Omental fat pad (tissue), 4 donors: ENCODE data around the gene DHRSX. TPM values are rescaled to one million over a fixed set of nuclear protein-coding genes. Genes with fewer than 3 reads are reported as not detected.

Experiments used
- ATAC-seq: fragments of 150-250 bp; one replicate; pipeline ENCODE4 v1.9.1; 2016; ENCODE audit warnings: mild to moderate bottlenecking, moderate library complexity; ENCODE audit not compliant: low FRiP score
- DNase-seq: peaks from one replicate; pipeline ENCODE4 v3.0.0-alpha.2; 2019; ENCODE audit warnings: low spot score
- CTCF ChIP-seq, 3 donors: fragments of 450-650 bp; IDR thresholded peaks; one replicate each; pipeline ENCODE4 v1.5.1; 2016 to 2017; ENCODE audit warnings: antibody characterized with exemption in 3 of 3, mild to moderate bottlenecking in 3 of 3, moderate library complexity in 2 of 3
- total RNA-seq, 4 donors: library from RNA; depleted of rRNA; stranded (reverse); fragments of >200 nt; gene quantifications; one replicate each; pipeline ENCODE4 v1.1.0, GENCODE V29; 2016

DHRSX gene
- total RNA-seq, 4 donors from 2014 or later = 18.6 to 34.2 (median 21.4) TPM

GRCh38 chrX:2348211-2348610 is 152.6 kb downstream of the DHRSX start:
- no peak for DNase-seq
- no peak for TF ChIP-seq CTCF (IDR thresholded peaks at IDR 0.05)

GRCh38 chrX:2346158-2346557 is 154.6 kb downstream of the DHRSX start:
- ATAC-seq = no peak
- TF ChIP-seq CTCF (IDR thresholded peaks at IDR 0.05) = no peak
- no peak for DNase-seq

More at GRCh38 chrX:2348211-2348610, 152.6 kb downstream of the DHRSX start:
- ATAC-seq = no peak

- ATAC-seq (no peak), DNase-seq (no peak)
- TF ChIP-seq CTCF (IDR thresholded peaks at IDR 0.05) = no peak
These were observed 155.2 kb downstream of the DHRSX start for GRCh38 chrX:2345562-2345961.

GRCh38 chrX:2343413-2343812 is 157.4 kb downstream of the DHRSX start:
- no peak for ATAC-seq
- TF ChIP-seq CTCF (IDR thresholded peaks at IDR 0.05) = no peak

GRCh38 chrX:2342874-2343273 is 157.9 kb downstream of the DHRSX start:
- DNase-seq = no peak
- TF ChIP-seq CTCF (IDR thresholded peaks at IDR 0.05) = no peak
- ATAC-seq = no peak

More at GRCh38 chrX:2343413-2343812, 157.4 kb downstream of the DHRSX start:
- no peak for DNase-seq

- TF ChIP-seq CTCF (IDR thresholded peaks at IDR 0.05) = no peak
- ATAC-seq (no peak), DNase-seq (no peak)
These were observed 158.5 kb downstream of the DHRSX start for GRCh38 chrX:2342281-2342688.

GRCh38 chrX:2340991-2341390 is 159.8 kb downstream of the DHRSX start:
- DNase-seq (no peak), ATAC-seq (no peak)
- no peak for TF ChIP-seq CTCF (IDR thresholded peaks at IDR 0.05)
